OCI-M1 (cell line): ENCODE measurements around the gene PELI3.
"Not testable (repeated sequence)": the region's sequence is repeated elsewhere in the genome, so short reads cannot be mapped to it uniquely, and the experiment has no call there.

ENCODE experiments used
- DNase-seq: peaks from one replicate; lab custom pipeline; 2025; lab: John Stamatoyannopoulos, UW

PELI3 gene

GRCh38 chr11:66447012-66447411 lies 19.7 kb upstream of the PELI3 start:
- no peak for DNase-seq

DNA sequence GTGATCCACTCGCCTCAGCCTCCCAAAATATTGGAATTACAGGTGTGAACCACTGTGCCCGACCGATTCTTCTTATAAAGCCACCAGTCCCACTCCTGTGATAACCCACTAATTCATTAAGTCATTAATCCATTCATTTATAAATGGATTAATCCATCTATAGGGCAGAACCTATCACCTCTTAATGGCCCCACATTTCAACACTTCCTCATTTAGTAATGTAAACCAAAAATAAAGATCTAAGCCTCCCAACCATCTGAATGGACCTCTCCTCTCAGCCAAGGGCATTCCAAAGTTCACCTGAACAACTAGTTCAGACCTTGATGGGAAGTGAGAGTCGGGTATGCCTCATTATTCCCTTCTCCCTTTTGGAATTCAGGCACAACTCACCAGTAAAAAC lies 18.2 kb upstream of the PELI3 start:
- no peak for DNase-seq

DNA sequence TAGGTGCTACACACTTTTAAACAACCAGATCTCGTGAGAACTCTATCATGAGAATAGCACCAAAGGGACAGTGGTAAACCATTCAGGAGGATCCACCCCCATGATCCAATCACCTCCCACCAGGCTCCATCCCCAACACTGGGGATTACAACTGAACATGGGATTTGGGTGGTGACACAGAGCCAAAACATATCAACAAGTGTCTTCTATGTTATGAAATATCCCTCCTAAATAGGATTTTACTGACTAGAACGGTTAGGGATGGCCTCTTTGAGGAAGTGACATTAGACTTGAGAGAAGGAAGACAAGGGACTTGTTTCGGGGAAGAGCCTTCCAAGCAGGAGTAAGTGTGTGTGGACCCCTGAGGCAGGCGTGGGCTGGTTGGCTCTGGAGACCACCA lies 16.1 kb upstream of the PELI3 start:
- no peak for DNase-seq

- no peak for DNase-seq
Measured at GRCh38 chr11:66451663-66452062, 15.0 kb upstream of the PELI3 start.

DNA sequence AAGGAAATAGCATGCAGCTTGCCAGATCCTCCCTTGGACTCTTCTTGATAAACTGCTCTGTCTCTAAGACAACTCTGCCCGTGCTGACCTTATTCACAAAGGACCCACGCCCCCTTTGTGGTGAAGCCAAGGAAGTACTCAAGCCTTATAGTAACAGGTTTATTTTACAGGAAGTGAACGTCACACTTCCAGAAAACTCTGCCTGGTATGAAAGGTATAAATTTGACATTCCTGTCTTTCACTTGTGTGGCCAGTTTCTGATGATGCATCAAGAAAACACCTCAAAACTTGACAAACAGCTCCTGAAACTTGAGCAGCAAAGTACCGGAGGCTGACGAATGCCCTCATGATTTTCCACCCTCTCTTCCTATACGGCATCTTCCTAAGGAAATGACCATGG lies 12.5 kb upstream of the PELI3 start:
- no peak for DNase-seq

GRCh38 chr11:66454828-66455227 lies 11.9 kb upstream of the PELI3 start:
- no peak for DNase-seq

DNA sequence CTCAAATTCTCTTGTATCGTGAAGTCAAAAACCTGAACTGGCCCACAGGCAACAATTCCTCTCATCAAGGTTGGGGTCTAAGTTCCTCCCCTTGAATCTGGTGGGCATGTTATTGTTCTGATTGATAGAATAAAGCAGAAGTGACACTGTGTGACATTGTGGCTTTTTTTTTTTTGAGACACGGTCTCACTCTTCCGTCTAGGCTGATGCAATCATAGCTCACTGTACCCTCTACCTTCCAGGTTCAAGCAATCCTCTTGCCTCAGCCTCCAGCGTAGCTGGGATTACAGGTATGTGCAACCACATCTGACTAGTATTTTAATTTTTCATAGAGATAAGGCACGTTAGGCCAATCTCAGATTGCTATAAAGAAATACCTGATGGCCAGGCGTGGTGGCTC lies 8.9 kb upstream of the PELI3 start:
- DNase-seq, result peak; percentile 79

GRCh38 chr11:66459138-66459778 lies 7.4 kb upstream of the PELI3 start:
- peak; percentile 44 for DNase-seq

- no peak for DNase-seq
Measured at GRCh38 chr11:66462010-66462409, 4.7 kb upstream of the PELI3 start.

DNA sequence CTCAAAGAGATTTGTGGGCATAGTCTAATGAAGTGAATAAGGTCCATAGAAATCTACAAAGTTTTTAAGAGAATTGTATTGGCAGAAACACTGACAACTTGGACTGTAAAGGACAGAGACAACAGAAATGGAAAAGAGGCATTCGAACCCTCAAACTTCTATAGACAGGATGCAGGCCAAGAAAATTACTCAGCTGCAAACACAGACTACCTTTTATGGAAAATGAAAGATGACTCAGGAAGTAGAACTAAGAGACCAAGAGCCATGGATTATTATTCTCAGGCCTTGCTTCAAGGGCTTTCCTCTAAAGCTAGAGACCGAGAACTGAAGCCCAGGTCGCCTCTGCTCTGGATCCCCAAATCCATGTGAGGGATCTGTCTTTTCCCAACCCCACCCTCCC lies 3.8 kb upstream of the PELI3 start:
- no peak for DNase-seq

GRCh38 chr11:66464116-66464515 lies 2.6 kb upstream of the PELI3 start:
- DNase-seq, result not testable (repeated sequence)

GRCh38 chr11:66464916-66465315 lies 1.8 kb upstream of the PELI3 start:
- no peak for DNase-seq

GRCh38 chr11:66465373-66466224 lies 1.1 kb upstream of the PELI3 start:
- peak; percentile 25 for DNase-seq

- DNase-seq, result peak; percentile 43
Measured at GRCh38 chr11:66467034-66467659, 442 bp downstream of the PELI3 start.

GRCh38 chr11:66467756-66468155 lies 1.1 kb downstream of the PELI3 start:
- DNase-seq, result no peak

DNA sequence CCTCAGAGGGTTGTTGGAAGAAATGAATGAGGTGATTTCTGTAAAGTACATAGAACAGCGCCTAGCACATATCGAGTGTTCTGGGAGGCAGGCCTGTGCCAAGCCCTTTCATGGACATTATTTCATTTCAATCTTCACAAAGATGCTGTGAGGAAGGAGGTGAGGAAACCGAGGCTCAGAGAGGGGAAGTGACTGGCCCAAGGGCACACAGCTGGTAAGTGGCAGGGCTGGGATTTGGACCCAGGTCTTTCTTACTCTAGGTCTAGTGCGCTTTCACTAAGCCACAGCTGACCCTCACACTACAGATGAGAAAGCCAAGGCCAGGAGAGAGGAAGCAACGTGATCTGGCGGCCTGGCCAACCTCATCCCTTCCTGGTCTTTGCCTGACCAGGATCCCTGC lies 2.0 kb downstream of the PELI3 start:
- DNase-seq, result no peak

DNA sequence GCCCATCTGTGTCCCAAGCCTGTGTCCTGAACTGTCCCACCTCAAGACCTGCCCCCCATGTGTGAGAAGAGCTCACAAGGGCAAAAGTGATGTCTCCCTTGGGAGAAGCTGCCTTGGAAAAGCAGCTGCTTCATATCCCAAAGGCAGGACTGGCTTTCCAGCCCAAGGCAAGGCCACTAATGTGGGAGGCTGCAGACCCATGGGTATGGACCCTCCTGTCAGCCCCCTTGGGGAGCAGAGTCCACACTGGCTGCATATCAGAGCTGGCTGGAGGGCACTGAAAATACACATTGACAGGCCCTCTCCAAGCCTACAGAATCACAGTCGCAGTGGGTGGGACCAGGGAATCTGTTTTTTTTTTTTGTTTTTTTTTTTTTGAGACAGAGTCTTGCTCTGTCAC lies 2.7 kb downstream of the PELI3 start:
- DNase-seq, result no peak

DNA sequence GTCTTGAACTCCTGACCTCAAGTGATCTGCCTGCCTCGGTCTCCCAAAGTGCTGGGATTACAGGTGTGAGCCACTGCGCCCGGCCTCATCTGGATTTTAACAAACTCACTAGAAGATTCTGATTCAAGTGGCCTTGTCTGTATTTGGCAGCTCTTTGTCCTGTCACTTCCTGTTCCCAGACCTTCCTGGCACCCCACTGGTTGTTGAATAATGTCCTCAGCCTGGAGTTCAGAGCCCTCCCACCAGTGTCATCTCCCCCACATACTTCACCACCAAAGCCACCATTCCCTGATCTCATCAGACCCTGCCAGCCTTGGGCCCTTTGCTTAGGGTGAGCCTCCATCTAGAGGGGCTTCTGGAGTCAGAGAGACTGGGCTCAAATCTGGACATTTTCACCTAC lies 3.3 kb downstream of the PELI3 start:
- peak; percentile 8 for DNase-seq

DNA sequence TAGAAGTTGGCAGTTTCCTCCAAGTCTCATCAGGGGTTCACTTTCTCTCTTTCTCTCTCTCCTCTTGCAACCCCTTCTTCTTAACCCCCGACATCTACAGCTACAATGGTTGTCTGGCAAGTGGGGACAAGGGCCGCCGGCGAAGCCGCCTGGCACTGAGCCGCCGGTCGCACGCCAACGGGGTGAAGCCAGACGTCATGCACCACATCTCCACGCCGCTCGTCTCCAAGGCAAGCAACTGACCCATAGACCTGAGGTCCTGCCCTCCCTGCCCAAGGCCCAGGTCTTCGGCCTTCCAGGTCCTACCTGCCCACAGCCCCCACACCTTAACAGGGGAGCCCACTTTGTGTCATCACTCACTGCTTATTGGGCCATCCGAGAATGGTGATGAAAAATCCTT lies 4.4 kb downstream of the PELI3 start:
- DNase-seq, result no peak

- no peak for DNase-seq
Measured at GRCh38 chr11:66472054-66472453, 5.3 kb downstream of the PELI3 start.

DNA sequence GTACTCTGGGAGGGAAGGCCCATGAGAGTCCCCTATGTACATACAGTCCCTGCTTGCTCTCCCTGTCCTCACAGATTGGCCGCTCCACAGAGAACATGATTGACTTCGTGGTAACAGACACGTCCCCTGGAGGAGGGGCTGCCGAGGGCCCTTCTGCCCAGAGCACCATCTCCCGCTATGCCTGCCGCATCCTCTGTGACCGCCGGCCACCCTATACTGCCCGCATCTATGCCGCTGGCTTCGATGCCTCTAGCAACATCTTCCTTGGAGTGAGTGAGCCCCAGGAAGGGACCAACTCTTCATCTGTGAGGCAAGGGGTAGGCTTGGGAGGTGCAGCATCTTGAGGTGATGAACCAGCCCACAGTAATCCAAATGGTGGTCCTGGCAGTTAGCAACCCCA lies 6.5 kb downstream of the PELI3 start:
- no peak for DNase-seq

DNA sequence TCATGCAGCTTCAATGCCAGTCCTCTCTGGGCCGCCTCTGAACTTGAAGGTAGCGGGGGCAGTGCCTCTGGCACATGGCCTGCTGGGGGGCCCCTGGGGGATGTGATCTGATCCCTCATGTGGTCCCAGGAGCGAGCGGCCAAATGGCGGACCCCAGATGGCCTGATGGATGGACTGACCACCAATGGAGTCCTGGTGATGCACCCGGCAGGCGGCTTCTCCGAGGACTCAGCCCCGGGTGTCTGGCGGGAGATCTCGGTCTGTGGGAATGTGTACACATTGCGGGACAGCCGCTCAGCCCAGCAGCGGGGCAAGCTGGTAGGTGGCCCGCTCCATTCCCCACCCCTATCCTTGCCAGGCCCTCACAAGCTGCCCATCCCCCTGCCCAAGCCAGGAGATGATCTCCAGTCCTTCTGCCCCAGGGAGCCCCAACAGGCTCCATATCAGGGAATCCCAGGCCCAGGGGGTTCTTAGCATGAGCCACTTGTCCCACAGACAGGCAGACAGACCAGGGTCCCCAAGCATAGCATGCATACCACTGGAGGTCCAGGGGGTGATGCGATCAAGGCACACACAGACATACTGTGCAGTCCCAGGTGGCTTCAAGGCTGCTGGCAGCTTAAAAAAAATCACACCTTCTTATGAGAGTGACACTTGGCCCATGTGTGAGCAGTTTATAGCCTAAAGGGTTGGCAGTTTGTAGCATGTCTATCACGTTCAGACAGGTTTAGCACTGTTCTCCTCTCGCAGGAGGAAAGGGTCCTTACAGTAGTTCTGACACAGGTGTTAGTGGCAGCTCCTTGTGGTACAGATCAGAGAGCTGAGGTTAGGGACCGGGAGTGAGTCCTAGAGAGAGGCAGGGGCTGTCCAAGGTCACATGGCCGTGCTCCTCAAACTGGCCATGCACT lies 7.2 kb downstream of the PELI3 start:
- no peak for DNase-seq
